Panc1 (cell line): ENCODE results near the gene FXYD7.

Experiments
- CTCF ChIP-seq: fragments of 450-650 bp; IDR thresholded peaks from 2 replicates; pipeline ENCODE4 v1.5.1; 2017; ENCODE audit warnings: mild to moderate bottlenecking
- POLR2AphosphoS5 ChIP-seq: IDR thresholded peaks from 2 replicates; pipeline ENCODE4 v1.6.1; 2012; ENCODE audit warnings: mild to moderate bottlenecking, low read depth, low read length, moderate library complexity
- SIN3A ChIP-seq: IDR thresholded peaks from 2 replicates; pipeline ENCODE4 v1.6.1; 2012; ENCODE audit warnings: low read depth, mild to moderate bottlenecking, low read length, moderate library complexity, borderline replicate concordance; ENCODE audit not compliant: insufficient read depth

- no peak for TF ChIP-seq CTCF
- TF ChIP-seq POLR2AphosphoS5 = no peak
- TF ChIP-seq SIN3A = no peak
These were observed 36.0 kb upstream of the FXYD7 start for GRCh38 chr19:35106898-35107541.
